ENCODE data around the gene CRMP1.

The CRMP1 gene

GRCh38 chr4:5784960-5785611, 107.8 kb downstream of the CRMP1 start:
- peak; percentile 23 for DNase-seq (ENCODE audit: low read depth)
- no peak overlapping the region for H3K4me3 ChIP-seq (replicated peaks; ENCODE audit: low read depth, low read length)
- TF ChIP-seq CTCF (IDR thresholded peaks at IDR 0.05; ENCODE audit: low read length, missing control alignments): peak; percentile 10

GRCh38 chr4:5784021-5784420, 108.9 kb downstream of the CRMP1 start:
- no peak overlapping the region for H3K4me3 ChIP-seq (replicated peaks; ENCODE audit: low read depth, low read length)
- TF ChIP-seq CTCF (IDR thresholded peaks at IDR 0.05; ENCODE audit: low read length, missing control alignments): no peak
- DNase-seq (ENCODE audit: low read depth): no peak

GRCh38 chr4:5783486-5783885, 109.4 kb downstream of the CRMP1 start:
- TF ChIP-seq CTCF (IDR thresholded peaks at IDR 0.05; ENCODE audit: low read length, missing control alignments): no peak

GRCh38 chr4:5782829-5783476, 109.9 kb downstream of the CRMP1 start:
- no peak overlapping the region for H3K4me3 ChIP-seq (replicated peaks; ENCODE audit: low read depth, low read length)
- TF ChIP-seq CTCF (IDR thresholded peaks at IDR 0.05; ENCODE audit: low read length, missing control alignments): no peak
- no peak for DNase-seq (ENCODE audit: low read depth)

More at GRCh38 chr4:5783486-5783885, 109.4 kb downstream of the CRMP1 start:
- H3K4me3 ChIP-seq (replicated peaks; ENCODE audit: low read depth, low read length): no peak overlapping the region
- no peak for DNase-seq (ENCODE audit: low read depth)

- TF ChIP-seq CTCF (IDR thresholded peaks at IDR 0.05; ENCODE audit: low read length, missing control alignments): no peak
- H3K4me3 ChIP-seq (replicated peaks; ENCODE audit: low read depth, low read length): no peak overlapping the region
- DNase-seq (ENCODE audit: low read depth): no peak
Measured at GRCh38 chr4:5781691-5782090, 111.2 kb downstream of the CRMP1 start.

- no peak for TF ChIP-seq CTCF (IDR thresholded peaks at IDR 0.05; ENCODE audit: low read length, missing control alignments)
- no peak overlapping the region for H3K4me3 ChIP-seq (replicated peaks; ENCODE audit: low read depth, low read length)
- peak; percentile 60 for DNase-seq (ENCODE audit: low read depth)
Measured at GRCh38 chr4:5780831-5781480, 111.9 kb downstream of the CRMP1 start.

Data from fibroblast of pulmonary artery (primary cell).